Loucy (cell line): Measurements from ENCODE around the gene SLC13A4.

Experiments used
- CTCF ChIP-seq: fragments of 200-600 bp; sonication (generic); conservative IDR thresholded peaks from 2 replicates; pipeline ENCODE4 v1.5.1; 2014; ENCODE audit warnings: mild to moderate bottlenecking, antibody characterized with exemption, low read length
- EZH2phosphoT487 ChIP-seq: fragments of 200-600 bp; IDR thresholded peaks from 2 replicates; pipeline ENCODE4 v1.6.1; 2018; ENCODE audit warnings: antibody characterized with exemption, mild to moderate bottlenecking, moderate library complexity, borderline replicate concordance

GRCh38 chr7:135711139-135711469 lies 16.9 kb downstream of the SLC13A4 start:
- TF ChIP-seq CTCF, result no peak; the same call in 1 of the 2 replicates
- TF ChIP-seq EZH2phosphoT487, result no peak
